HG02623 (cell line): ENCODE data around the gene CFAP251.

Source experiments
- ATAC-seq: cut with Tn5 transposase; IDR thresholded peaks from one replicate; pipeline ENCODE4 v1.9.1; 2021; ENCODE audit warnings: moderate library complexity; ENCODE audit not compliant: unreplicated experiment

The CFAP251 gene

GRCh38 chr12:121996050-121996944 is 77.9 kb downstream of the CFAP251 start:
- no peak for ATAC-seq

GRCh38 chr12:121996945-121997612 is 78.7 kb downstream of the CFAP251 start:
- no peak for ATAC-seq

- no peak for ATAC-seq
These were observed 83.2 kb downstream of the CFAP251 start for GRCh38 chr12:122001466-122002209.

GRCh38 chr12:122003651-122004611 is 85.5 kb downstream of the CFAP251 start:
- no peak for ATAC-seq

GRCh38 chr12:122004633-122005071 is 86.3 kb downstream of the CFAP251 start:
- no peak for ATAC-seq

- no peak for ATAC-seq
These were observed 86.9 kb downstream of the CFAP251 start for GRCh38 chr12:122005252-122005776.

- ATAC-seq = no peak
These were observed 88.0 kb downstream of the CFAP251 start for GRCh38 chr12:122006186-122006926.

GRCh38 chr12:122009741-122010140 is 91.3 kb downstream of the CFAP251 start:
- no peak for ATAC-seq

- no peak for ATAC-seq
These were observed 93.8 kb downstream of the CFAP251 start for GRCh38 chr12:122012184-122012583.

GRCh38 chr12:122013136-122013535 is 94.7 kb downstream of the CFAP251 start:
- ATAC-seq = no peak

- no peak for ATAC-seq
These were observed 95.6 kb downstream of the CFAP251 start for GRCh38 chr12:122013791-122014590.

- ATAC-seq = no peak
These were observed 96.4 kb downstream of the CFAP251 start for GRCh38 chr12:122014781-122015180.

GRCh38 chr12:122018457-122018856 is 100.1 kb downstream of the CFAP251 start:
- ATAC-seq = no peak

- no peak for ATAC-seq
These were observed 100.5 kb downstream of the CFAP251 start for GRCh38 chr12:122018937-122019336.

- ATAC-seq = no peak
These were observed 102.4 kb downstream of the CFAP251 start for GRCh38 chr12:122020795-122021192.

GRCh38 chr12:122021193-122021821 is 102.9 kb downstream of the CFAP251 start:
- ATAC-seq = no peak

GRCh38 chr12:122021822-122022392 is 103.5 kb downstream of the CFAP251 start, which contains the start of gene BCL7A:
Gene BCL7A (plus strand): TSS chr12:122021884. CDS start chr12:122022092, 208 bp downstream.
- ATAC-seq = no peak
